ENCODE results near the gene NYNRIN.
"Not testable (repeated sequence)": the region's sequence is repeated elsewhere in the genome, so short reads cannot be mapped to it uniquely, and the experiment has no call there.

The NYNRIN gene

DNA sequence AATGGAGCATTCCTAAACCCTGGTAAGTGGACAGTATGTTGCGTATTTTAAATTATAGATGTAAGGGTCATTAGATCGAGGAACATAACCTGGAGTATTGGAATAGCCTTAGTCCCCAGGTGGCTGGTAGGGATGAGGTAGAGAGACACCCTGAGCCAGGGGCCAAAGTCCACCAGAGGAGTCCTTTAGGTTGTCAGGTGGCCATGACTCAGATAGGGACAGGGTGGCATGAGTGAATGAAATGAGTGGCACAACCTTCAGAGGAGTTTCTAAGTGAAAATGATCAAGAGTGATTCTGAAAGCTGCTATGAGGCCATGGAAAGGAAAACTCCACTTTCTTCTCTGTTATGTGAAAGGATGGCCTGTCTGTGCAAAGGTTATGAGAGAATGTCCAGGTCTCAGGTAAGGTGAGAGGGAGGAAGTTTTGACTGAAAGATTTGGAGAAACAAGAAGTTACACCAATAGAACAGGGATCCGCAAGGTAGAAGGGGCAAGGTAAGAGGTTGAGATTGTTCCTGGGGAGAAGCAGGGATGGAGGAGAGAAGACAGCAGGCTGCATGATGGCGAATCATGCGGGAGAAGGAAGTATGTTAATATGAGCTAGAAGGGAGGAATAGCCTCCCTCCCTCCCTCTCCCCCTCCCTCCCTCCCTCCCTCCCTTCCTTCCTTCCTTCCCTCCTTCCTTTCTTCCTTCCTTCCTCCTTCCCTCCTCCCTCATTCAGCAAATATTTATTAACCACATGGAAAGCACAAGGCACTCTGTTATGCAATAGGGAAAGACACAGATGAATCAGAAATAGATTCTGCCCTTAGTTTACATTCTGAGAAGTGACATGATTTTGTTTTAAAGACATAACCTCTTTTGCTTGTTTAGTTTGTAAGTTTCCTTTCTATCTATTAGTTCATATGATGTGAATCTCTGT lies 45.0 kb upstream of the NYNRIN start:
- H3K27me3 ChIP-seq (ENCODE audit: insufficient read depth, low read length): peaks cover 3% of the 10 kb centered on the region; the same call in 1 of the 2 replicates
- no peaks in the 10 kb centered on the region for H3K79me2 ChIP-seq (ENCODE audit: insufficient read depth, low read length)
- H3K9ac ChIP-seq (ENCODE audit: low read length): no peak overlapping the region
- H3K4me3 ChIP-seq (ENCODE audit: low read depth, low read length, poor library complexity, severe bottlenecking): no peak overlapping the region
- H3K36me3 ChIP-seq (ENCODE audit: insufficient read depth, low read length): no peaks in the 10 kb centered on the region
- H3K4me2 ChIP-seq (ENCODE audit: low read length): no peak overlapping the region
- no peaks in the 10 kb centered on the region for H3K4me1 ChIP-seq (ENCODE audit: insufficient read depth, low read length, severe bottlenecking)
- H2AFZ ChIP-seq (ENCODE audit: low read length): no peak overlapping the region
- H3K9me2 ChIP-seq (ENCODE audit: low read depth, low read length): no peaks in the 10 kb centered on the region
- TF ChIP-seq, protein P1, sequence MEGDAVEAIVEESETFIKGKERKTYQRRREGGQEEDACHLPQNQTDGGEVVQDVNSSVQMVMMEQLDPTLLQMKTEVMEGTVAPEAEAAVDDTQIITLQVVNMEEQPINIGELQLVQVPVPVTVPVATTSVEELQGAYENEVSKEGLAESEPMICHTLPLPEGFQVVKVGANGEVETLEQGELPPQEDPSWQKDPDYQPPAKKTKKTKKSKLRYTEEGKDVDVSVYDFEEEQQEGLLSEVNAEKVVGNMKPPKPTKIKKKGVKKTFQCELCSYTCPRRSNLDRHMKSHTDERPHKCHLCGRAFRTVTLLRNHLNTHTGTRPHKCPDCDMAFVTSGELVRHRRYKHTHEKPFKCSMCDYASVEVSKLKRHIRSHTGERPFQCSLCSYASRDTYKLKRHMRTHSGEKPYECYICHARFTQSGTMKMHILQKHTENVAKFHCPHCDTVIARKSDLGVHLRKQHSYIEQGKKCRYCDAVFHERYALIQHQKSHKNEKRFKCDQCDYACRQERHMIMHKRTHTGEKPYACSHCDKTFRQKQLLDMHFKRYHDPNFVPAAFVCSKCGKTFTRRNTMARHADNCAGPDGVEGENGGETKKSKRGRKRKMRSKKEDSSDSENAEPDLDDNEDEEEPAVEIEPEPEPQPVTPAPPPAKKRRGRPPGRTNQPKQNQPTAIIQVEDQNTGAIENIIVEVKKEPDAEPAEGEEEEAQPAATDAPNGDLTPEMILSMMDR (IDR thresholded peaks at IDR 0.05; ENCODE audit: low read length): no peak
- TF ChIP-seq EZH2 (IDR thresholded peaks at IDR 0.05; ENCODE audit: borderline replicate concordance, low read length): no peak
- H3K9me3 ChIP-seq (ENCODE audit: low read length): no peaks in the 10 kb centered on the region
- H4K20me1 ChIP-seq (ENCODE audit: insufficient read depth, low read length): no peaks in the 10 kb centered on the region
- no peaks in the 10 kb centered on the region for H3F3A ChIP-seq (ENCODE audit: insufficient read depth, low read length)
- no peak overlapping the region for H3K27ac ChIP-seq (ENCODE audit: low read depth, low read length, poor library complexity, severe bottlenecking)

DNA sequence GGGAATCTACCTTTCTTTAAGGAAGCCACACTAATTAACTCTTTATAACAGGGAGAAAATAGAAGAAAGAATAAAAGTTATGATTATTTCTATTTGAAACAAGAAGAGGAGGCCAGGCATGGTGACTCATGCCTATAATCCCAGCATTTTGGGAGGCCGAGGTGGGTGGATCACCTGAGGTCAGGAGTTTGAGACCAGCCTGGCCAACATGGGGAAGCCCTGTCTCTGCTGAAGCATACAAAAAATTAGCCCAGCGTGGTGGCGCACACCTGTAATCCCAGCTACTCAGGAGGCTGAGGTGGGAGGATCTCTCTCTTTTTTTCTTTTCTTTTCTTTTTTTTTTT lies 44.3 kb upstream of the NYNRIN start:
- not testable (repeated sequence) for H3K9me2 ChIP-seq (ENCODE audit: low read depth, low read length); H2AFZ ChIP-seq (ENCODE audit: low read length); H3K27ac ChIP-seq (ENCODE audit: low read depth, low read length, poor library complexity, severe bottlenecking); H3K4me3 ChIP-seq (ENCODE audit: low read depth, low read length, poor library complexity, severe bottlenecking); H3K4me2 ChIP-seq (ENCODE audit: low read length); H3K36me3 ChIP-seq (ENCODE audit: insufficient read depth, low read length); H3K9ac ChIP-seq (ENCODE audit: low read length); H3K9me3 ChIP-seq (ENCODE audit: low read length); H3K4me1 ChIP-seq (ENCODE audit: insufficient read depth, low read length, severe bottlenecking); H4K20me1 ChIP-seq (ENCODE audit: insufficient read depth, low read length); H3K79me2 ChIP-seq (ENCODE audit: insufficient read depth, low read length); H3F3A ChIP-seq (ENCODE audit: insufficient read depth, low read length); H3K27me3 ChIP-seq (ENCODE audit: insufficient read depth, low read length)

DNA sequence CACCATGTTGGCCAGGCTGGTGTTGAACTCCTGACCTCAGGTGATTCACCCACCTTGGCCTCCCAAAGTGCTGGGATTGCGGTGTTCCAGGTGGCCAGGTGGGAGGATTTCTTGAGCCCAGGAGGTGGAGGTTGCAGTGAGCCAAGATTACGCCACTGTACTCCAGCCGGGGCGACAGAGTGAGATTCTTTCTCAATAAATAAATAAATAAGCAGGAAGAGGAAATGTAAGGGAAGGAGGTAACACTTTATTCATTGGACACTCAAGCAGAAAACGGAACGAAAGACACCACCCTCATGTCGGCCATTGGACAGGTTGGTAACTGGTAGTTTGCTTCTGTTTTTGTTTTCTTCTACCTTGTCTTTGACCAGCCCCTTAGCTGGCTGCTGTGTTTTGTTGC lies 43.8 kb upstream of the NYNRIN start:
- Histone ChIP-seq H3K79me2 (ENCODE audit: insufficient read depth, low read length) (no peaks in the 10 kb centered on the region), H3K4me3 (ENCODE audit: low read depth, low read length, poor library complexity, severe bottlenecking) (no peak overlapping the region), H3K27ac (ENCODE audit: low read depth, low read length, poor library complexity, severe bottlenecking) (no peak overlapping the region), H3K9ac (ENCODE audit: low read length) (no peak overlapping the region), H3K27me3 (ENCODE audit: insufficient read depth, low read length) (no peaks in the 10 kb centered on the region; the same call in 1 of the 2 replicates), H3K4me2 (ENCODE audit: low read length) (no peak overlapping the region), H3K9me2 (ENCODE audit: low read depth, low read length) (no peaks in the 10 kb centered on the region), H3K9me3 (ENCODE audit: low read length) (no peaks in the 10 kb centered on the region), H3K36me3 (ENCODE audit: insufficient read depth, low read length) (no peaks in the 10 kb centered on the region), H2AFZ (ENCODE audit: low read length) (no peak overlapping the region), H3F3A (ENCODE audit: insufficient read depth, low read length) (no peaks in the 10 kb centered on the region), H4K20me1 (ENCODE audit: insufficient read depth, low read length) (no peaks in the 10 kb centered on the region), H3K4me1 (ENCODE audit: insufficient read depth, low read length, severe bottlenecking) (no peaks in the 10 kb centered on the region)
- TF ChIP-seq, protein P1 (IDR thresholded peaks at IDR 0.05; ENCODE audit: low read length): no peak
- no peak for TF ChIP-seq EZH2 (IDR thresholded peaks at IDR 0.05; ENCODE audit: borderline replicate concordance, low read length)

DNA sequence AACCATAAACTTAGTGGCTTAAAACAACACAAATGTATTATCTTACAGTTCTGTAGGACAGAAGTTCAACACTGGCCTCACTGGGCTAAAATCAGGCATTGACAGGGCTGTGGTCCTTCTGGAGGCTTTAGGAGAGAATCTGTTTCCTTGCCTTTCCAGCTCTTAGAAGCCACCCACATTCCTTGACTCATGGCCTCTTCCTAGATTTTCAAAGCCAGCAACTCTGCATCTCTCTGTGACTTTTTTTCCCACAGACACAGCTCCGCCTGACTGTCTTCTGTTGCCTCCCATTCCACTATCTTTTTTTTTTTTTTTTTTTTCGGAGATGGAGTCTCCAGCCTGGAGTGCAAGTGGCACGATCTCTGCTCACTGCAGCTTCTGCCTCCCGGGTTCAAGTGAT lies 42.6 kb upstream of the NYNRIN start:
- Histone ChIP-seq H3K9ac (ENCODE audit: low read length) (no peak overlapping the region), H3K27me3 (ENCODE audit: insufficient read depth, low read length) (no peaks in the 10 kb centered on the region; the same call in 1 of the 2 replicates), H3K4me3 (ENCODE audit: low read depth, low read length, poor library complexity, severe bottlenecking) (no peak overlapping the region), H3K27ac (ENCODE audit: low read depth, low read length, poor library complexity, severe bottlenecking) (no peak overlapping the region), H2AFZ (ENCODE audit: low read length) (no peak overlapping the region), H3F3A (ENCODE audit: insufficient read depth, low read length) (no peaks in the 10 kb centered on the region), H4K20me1 (ENCODE audit: insufficient read depth, low read length) (no peaks in the 10 kb centered on the region), H3K9me3 (ENCODE audit: low read length) (no peaks in the 10 kb centered on the region), H3K4me1 (ENCODE audit: insufficient read depth, low read length, severe bottlenecking) (no peaks in the 10 kb centered on the region), H3K4me2 (ENCODE audit: low read length) (no peak overlapping the region), H3K79me2 (ENCODE audit: insufficient read depth, low read length) (no peaks in the 10 kb centered on the region), H3K36me3 (ENCODE audit: insufficient read depth, low read length) (no peaks in the 10 kb centered on the region), H3K9me2 (ENCODE audit: low read depth, low read length) (no peaks in the 10 kb centered on the region)
- no peak for TF ChIP-seq EZH2 (IDR thresholded peaks at IDR 0.05; ENCODE audit: borderline replicate concordance, low read length)
- TF ChIP-seq, protein P1 (IDR thresholded peaks at IDR 0.05; ENCODE audit: low read length): no peak
